Stimulated activated CD8-positive, alpha-beta memory T cell treated with anti-CD3 and anti-CD28 coated beads, Interleukin-7, amount 100 ng/mL, for 48 hours (primary cell): Measurements from ENCODE around the gene TPK1.

Experiments used
- DNase-seq, 2 donors: peaks; one replicate each; pipeline ENCODE4 v3.0.0-alpha.2; 2020; ENCODE audit warnings: low read depth in 1 of 2; ENCODE audit errors: extremely low read depth in 1 of 2

Gene TPK1

DNA sequence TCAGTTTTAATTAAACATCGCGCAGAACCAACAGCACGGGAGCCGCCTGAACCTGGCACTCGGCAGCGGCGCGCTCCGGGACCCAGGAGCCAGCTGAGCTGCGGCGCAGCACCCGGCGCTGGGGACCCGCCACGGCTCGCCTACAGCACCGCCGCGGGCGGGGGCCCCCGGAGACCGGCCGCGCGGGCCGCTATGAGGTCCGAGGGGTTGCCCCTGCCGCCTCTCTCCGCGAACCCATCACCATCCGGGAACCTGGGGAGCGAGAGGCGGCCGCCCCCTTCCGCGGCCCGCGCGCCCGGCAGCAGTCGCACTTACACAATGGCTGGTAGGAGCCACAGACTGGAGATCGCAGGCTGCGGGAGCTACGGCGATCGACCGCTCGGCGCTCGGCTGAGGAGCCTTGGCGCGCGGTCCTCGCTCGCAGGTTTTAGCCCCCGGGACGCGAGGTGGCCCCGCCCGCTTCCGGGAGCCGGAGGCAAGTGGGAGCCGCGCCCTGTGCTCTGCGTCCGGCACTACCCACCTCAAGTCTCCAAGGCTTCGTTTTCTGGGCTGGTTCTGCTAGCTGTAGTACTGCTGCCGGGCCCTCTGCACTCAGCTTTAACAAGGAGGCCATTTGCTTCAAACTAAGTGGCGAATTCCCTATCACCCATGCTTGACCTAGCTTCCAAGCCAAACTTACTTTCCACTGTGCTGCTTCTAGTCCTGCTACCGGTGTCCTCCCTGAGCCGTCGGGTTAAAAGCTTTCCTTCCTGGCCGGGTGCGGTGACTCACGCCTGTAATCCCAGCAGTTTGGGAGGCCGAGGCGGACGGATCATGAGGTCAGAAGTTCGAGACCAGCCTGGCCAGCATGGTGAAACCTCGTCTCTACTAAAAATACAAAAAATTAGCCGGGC lies at the start of gene TPK1:
Gene TPK1 (minus strand): TSS at position 402 of the 893 bp plus-strand sequence. CDS start 451 bp downstream, outside the sequence.
- DNase-seq = peak; percentile 82 to 84

DNA sequence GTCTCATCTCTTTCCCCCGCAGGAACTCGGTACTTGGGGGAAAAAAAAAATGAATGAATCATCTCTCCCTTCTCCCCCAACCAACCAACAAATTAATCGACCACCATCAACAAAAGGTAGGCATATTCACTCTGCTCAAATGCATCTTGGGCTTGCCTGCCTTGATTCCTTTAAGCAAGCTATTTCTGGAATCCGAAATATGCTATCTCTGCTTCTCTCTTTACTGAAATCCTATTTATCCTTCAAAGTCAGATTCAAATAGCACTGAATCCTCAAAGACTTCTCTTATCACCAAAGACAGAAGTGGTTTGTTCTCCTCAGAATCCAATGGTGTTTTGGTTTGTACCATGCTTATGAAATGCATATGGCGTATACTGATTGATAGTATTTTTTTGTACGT lies 49.6 kb upstream of the TPK1 start:
- DNase-seq = no peak

GRCh38 chr7:144884896-144885295 lies 49.0 kb upstream of the TPK1 start:
- no peak for DNase-seq

GRCh38 chr7:144873316-144873845 lies 37.5 kb upstream of the TPK1 start:
- no peak for DNase-seq

DNA sequence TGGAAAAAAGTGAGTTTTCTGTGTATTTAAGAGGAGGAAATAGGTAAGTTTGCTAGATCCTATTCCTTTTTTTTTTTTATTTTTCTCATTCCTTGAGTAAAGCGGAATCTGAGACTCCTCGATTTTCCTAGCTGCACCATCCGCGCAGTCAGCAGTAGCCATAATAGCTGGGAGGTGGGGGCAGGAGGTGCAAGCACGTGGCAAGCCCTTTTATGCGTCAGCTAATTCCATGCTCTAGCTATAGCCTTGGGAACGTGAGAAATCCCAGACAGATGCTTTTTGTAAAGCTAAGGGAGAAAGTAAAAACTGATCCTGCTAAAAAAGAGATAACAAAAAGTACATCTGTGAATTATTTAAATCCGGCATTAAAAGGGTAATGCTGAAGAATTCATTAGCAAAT lies 33.2 kb upstream of the TPK1 start:
- no peak for DNase-seq

GRCh38 chr7:144866189-144866588 lies 30.3 kb upstream of the TPK1 start:
- no peak for DNase-seq

DNA sequence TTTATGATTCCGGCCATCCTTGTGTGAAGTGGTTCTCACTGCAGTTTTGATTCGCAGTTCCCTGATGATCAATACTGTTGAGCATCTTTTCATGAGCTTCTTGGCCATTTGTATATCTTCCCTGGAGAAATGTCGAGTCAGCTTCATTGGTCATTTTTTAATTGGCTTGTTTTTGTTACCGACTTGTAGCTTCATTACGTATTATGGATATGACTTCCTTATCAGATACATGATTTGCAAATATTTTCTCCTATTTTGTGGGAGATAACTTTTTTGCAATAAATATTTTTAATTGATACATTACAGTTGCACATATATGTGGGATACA lies 27.4 kb upstream of the TPK1 start:
- no peak for DNase-seq

DNA sequence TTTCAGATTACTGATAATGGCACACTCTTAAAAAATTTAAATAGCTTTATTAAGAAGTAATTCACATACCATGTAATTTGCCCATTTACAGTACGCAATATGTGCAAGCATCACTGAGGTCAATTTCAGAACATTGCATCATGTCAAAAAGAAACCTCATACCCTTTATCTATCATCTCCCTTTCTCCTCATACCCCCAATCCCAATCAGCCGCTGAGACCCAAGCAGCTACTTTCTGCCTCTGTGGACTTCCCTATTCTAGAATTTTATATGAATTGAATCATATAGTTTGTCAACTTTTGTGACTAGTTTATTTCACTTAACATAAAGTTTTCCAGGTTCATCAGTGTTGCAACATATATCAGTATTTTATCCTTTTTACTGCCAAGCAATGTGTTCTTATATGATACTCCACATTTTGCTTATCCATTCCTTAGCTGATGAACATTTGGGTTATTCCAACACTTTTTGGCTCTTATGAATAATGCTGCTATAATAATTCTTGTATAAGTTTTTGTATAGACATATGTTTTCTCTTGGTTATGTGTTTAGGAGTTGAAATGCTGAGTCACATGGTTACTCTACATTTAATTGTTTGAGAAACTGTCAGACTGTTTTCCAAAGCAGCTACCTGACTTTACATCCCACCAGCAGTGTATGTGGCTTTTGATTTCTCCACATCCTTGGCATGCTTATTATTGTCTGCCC lies 26.9 kb upstream of the TPK1 start:
- DNase-seq = no peak

GRCh38 chr7:144859739-144860138 lies 23.9 kb upstream of the TPK1 start:
- no peak for DNase-seq

DNA sequence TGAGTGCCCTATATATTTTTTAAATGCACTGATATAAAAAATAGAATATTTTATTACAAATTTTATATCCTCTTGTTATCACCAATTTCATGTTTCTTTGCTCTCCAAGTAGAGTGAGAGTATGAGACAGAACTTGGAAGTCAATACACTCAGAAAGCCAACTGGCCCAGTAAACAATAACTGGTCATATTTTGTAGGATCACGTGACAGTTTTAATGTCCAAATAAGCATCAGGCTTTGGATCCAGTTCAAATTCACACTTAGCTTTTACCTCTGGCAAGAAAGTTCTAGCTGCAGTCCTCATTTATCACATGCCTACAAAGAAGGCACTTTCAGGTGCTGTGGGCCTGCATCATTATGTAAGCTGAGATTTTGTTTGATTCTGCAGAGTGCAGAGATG lies 21.6 kb upstream of the TPK1 start:
- no peak for DNase-seq

DNA sequence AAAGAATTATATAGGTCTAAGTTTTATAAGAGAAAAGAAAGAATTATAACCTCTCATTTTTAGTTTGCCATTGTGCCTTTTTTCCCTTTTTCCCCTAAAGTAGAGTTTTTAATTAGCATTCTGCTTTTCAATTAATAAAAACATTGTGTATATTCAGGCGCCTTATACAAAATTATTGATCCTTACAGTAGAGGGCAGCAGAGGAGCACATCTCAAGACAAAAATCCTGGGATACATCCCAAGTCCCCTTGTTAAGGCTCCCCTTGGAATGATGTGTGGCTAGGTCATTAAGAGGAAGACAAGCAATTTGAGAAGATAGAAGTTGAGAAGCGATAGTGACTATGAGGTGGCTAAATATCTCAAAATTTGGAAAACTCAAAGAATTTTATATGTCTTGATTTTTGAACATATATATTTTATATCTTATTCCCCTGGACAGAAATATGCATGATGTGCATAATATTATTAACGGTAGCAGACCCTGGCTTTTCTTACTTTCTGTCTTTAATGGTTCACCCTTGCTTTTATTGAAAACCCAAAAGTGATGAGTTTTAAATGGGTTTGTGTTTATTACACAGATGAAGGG lies 19.1 kb upstream of the TPK1 start:
- no peak for DNase-seq

- DNase-seq = no peak
Observed at GRCh38 chr7:144853542-144853941, 17.7 kb upstream of the TPK1 start.

GRCh38 chr7:144848078-144848477 lies 12.2 kb upstream of the TPK1 start:
- DNase-seq = no peak

DNA sequence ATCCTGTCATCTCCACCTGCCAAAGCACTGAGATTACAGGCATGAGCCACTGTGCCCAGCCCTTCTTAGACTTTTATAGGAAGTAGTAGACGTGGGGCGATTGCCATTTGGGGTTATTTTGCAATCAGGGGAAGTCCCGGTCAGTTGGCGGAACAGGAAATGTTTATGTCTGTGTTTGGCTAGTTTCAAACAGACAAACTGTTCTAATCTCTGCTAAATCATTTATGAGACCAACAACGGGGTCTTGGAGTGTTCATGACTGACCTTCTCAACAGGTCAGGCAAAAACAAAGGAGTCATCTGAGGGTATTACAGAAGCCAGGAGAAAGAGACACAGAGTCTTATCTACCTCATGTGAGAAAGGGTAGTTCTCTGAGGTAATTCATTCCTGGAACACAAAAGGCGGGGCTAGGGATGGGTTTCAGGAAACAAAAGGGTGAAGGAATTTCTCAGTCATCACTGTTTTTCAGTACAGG lies 6.6 kb upstream of the TPK1 start:
- DNase-seq = no peak

GRCh38 chr7:144836545-144836842 lies 641 bp upstream of the TPK1 start:
- DNase-seq = no peak

DNA sequence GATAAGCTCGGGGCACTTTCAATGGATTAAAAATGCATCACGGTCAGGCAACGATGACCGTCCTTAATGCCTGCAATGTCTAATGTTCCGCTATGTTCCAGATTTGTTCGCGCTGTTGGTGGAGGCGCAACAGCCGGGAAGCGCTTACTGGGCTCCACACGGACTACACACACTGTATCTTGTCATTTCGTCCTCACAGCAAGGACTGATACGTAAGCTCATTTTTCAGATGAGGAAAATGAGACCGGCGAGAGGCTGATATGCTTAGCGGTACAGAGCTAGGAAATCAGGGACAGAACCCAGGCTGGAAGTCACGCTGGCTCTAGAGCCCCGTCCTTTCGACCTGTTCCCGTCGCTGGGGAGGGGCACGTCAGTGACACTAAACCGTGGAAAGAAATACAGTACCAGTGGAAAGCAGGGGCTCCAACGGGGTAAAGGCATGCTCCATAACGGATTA lies 670 bp downstream of the TPK1 start:
- DNase-seq = no peak

DNA sequence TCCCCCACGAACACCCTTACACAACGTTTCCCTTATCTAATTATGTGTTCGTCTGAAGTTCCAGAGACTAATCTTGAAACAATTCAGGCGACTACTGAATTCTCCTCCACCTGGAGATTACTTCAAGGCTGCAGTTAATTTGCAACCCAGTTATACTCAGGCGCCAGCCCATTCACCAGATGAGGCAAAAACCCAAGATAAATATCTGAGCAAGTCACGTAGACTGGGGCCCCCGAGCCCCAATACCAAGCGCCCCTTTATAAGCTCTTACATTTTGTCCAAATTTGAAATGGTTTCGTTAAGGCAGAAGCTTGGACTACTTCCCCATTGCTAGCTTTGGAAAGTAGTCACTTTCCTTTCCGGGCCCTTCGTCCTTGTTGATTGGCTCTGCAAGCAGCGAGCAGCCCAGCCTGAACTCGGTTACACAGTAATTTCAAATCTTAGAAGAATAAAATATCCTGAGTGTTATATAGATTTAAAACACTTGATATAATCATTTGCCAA lies 1.2 kb downstream of the TPK1 start:
- DNase-seq = no peak

- DNase-seq = no peak
Observed at GRCh38 chr7:144830811-144831210, 5.0 kb downstream of the TPK1 start.

- DNase-seq = no peak
Observed at GRCh38 chr7:144830024-144830785, 5.6 kb downstream of the TPK1 start.

GRCh38 chr7:144827621-144828020 lies 8.2 kb downstream of the TPK1 start:
- no peak for DNase-seq

DNA sequence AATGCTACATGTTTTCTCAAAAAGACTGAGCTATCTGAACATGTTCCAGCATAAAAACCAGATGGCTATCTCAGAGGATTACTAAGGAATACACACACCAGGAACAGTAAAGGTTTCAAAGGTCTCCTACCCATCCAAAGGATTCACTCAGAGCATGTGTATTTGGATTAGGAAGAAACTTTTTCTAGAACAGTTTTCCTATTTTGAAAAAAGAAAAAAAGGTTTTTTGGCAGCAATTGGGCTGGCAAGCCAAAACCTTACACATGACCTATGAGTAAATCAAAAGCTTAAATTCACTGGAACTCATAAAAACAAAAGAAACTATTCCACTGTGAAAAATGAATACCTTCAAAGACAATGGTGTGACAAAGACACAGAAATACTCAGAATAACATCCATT lies 9.6 kb downstream of the TPK1 start:
- no peak for DNase-seq
